Tibial nerve (tissue), 4 donors: ENCODE results near the gene NUP210.

Experiments
- EP300 ChIP-seq, 2 donors: sonication (generic); formaldehyde crosslinking; IDR thresholded peaks; one replicate each; pipeline ENCODE4 v1.6.1; 2017; ENCODE audit warnings: antibody characterized with exemption in 2 of 2, mild to moderate bottlenecking in 1 of 2
- POLR2A ChIP-seq, 2 donors: fragments of 450-650 bp; IDR thresholded peaks; one replicate each; pipeline ENCODE4 v1.6.1; 2017; ENCODE audit warnings: antibody characterized with exemption in 2 of 2, mild to moderate bottlenecking in 2 of 2, moderate library complexity in 2 of 2
- TF ChIP-seq, protein P1 (sequence below), 5 experiments: fragments of 200-600 bp in 3 of 5; fragments of 450-650 bp in 2 of 5; sonication (generic) in 3 of 5; IDR thresholded peaks; one replicate each; pipeline ENCODE4 v1.5.1; 2016 to 2019; ENCODE audit warnings: antibody characterized with exemption in 5 of 5, mild to moderate bottlenecking in 3 of 5, moderate library complexity in 2 of 5

DNA sequence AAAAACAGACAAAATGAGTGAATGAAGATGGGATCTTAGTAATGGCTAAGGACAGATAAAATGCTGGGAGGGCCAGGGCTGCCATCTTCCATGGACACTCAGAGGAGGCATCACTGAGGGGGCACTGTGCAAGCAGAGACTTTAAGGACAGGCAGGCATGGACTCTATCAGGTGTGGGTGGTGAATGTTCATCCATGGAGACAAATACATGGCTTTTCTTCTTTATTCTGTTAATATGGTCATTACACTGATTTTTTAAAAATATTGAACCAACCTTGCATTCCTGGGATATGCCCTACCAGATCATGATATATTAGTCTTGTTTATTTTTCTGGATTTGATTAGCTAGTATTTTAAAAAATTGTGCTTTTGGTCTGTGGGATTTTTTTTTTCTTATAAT is 12.2 kb downstream of the NUP210 start:
- TF ChIP-seq, protein P1, sequence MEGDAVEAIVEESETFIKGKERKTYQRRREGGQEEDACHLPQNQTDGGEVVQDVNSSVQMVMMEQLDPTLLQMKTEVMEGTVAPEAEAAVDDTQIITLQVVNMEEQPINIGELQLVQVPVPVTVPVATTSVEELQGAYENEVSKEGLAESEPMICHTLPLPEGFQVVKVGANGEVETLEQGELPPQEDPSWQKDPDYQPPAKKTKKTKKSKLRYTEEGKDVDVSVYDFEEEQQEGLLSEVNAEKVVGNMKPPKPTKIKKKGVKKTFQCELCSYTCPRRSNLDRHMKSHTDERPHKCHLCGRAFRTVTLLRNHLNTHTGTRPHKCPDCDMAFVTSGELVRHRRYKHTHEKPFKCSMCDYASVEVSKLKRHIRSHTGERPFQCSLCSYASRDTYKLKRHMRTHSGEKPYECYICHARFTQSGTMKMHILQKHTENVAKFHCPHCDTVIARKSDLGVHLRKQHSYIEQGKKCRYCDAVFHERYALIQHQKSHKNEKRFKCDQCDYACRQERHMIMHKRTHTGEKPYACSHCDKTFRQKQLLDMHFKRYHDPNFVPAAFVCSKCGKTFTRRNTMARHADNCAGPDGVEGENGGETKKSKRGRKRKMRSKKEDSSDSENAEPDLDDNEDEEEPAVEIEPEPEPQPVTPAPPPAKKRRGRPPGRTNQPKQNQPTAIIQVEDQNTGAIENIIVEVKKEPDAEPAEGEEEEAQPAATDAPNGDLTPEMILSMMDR (IDR thresholded peaks at IDR 0.05) = no peak
- no peak for TF ChIP-seq POLR2A (IDR thresholded peaks at IDR 0.05)
- no peak for TF ChIP-seq EP300 (IDR thresholded peaks at IDR 0.05)
